ENCODE results near the gene WNK1. TPM values are rescaled to one million over a fixed set of nuclear protein-coding genes. Genes with fewer than 3 reads are reported as not detected.
"Not testable (repeated sequence)": the region's sequence is repeated elsewhere in the genome, so short reads cannot be mapped to it uniquely, and the experiment has no call there.

The WNK1 gene
- total RNA-seq, 2 experiments from 2014 or later = 112 to 134 TPM

- CTCF ChIA-PET; H3K4me3 Mint-ChIP-seq; DNase-seq; intact Hi-C loops (cut with micrococcal nuclease); H3K27me3 Mint-ChIP-seq (ENCODE audit: low read depth); H3K9me3 Mint-ChIP-seq; H3K4me1 Mint-ChIP-seq (ENCODE audit: low read depth); H3K27ac Mint-ChIP-seq: not testable (repeated sequence)
- H3K36me3 Mint-ChIP-seq (ENCODE audit: low read depth) = peaks cover 29% of the 10 kb centered on the region
These were observed 183.5 kb downstream of the WNK1 start for GRCh38 chr12:935891-936290.

- no peaks in the 10 kb centered on the region for H3K27me3 Mint-ChIP-seq (ENCODE audit: low read depth)
- peaks cover 30% of the 10 kb centered on the region for H3K36me3 Mint-ChIP-seq (ENCODE audit: low read depth)
- CTCF ChIA-PET = interaction anchor here (1.0 to 1.2 kb wide), 2 partner anchors 8 to 12 kb away, joined by 3 to 4 read pairs; partner anchors contain the start of gene RAD52
- H3K27ac Mint-ChIP-seq = no peak overlapping the region
- intact Hi-C loops (cut with micrococcal nuclease) = no loop called here
- no peak overlapping the region for H3K4me3 Mint-ChIP-seq
- H3K4me1 Mint-ChIP-seq (ENCODE audit: low read depth) = peaks cover 8% of the 10 kb centered on the region
- no peaks in the 10 kb centered on the region for H3K9me3 Mint-ChIP-seq
- no peak for DNase-seq
These were observed 184.3 kb downstream of the WNK1 start for GRCh38 chr12:936377-937345.

- peaks cover 12% of the 10 kb centered on the region for H3K4me1 Mint-ChIP-seq (ENCODE audit: low read depth)
- no peaks in the 10 kb centered on the region for H3K27me3 Mint-ChIP-seq (ENCODE audit: low read depth)
- no peak overlapping the region for H3K27ac Mint-ChIP-seq
- H3K9me3 Mint-ChIP-seq = no peaks in the 10 kb centered on the region
- no peak overlapping the region for H3K4me3 Mint-ChIP-seq
- no peak for DNase-seq
- intact Hi-C loops (cut with micrococcal nuclease) = no loop called here
- CTCF ChIA-PET = interaction anchor here (1.2 kb wide), 1 partner anchor 154 kb away, joined by 4 read pairs; no protein-coding TSS in a partner anchor
- peaks cover 30% of the 10 kb centered on the region for H3K36me3 Mint-ChIP-seq (ENCODE audit: low read depth)
These were observed 186.4 kb downstream of the WNK1 start for GRCh38 chr12:938810-939209.

DNA sequence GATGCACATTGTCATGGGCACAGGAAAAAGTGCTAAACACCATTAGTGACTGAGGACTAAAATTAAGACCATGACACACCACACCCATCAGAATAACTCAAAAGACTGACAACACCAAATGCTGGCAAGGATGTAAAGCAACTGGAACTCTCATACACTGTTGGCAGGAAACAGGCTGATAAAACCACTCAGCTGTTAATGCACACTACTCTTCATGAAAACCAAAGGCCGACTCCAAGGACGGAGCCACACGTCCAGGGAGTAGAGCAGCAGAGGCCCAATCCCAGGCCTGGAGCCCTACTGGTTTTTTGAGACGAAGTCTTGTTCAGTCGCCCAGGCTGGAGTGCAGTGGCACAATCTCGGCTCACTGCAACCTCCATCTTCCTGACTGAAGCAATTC, 190.7 kb downstream of the WNK1 start:
- H3K36me3 Mint-ChIP-seq (ENCODE audit: low read depth) = peaks cover 37% of the 10 kb centered on the region
- peaks cover 42% of the 10 kb centered on the region for H3K4me1 Mint-ChIP-seq (ENCODE audit: low read depth)
- CTCF ChIA-PET = no interaction called here
- H3K27me3 Mint-ChIP-seq (ENCODE audit: low read depth) = no peaks in the 10 kb centered on the region
- DNase-seq = no peak
- no peaks in the 10 kb centered on the region for H3K9me3 Mint-ChIP-seq
- no peak overlapping the region for H3K27ac Mint-ChIP-seq
- no peak overlapping the region for H3K4me3 Mint-ChIP-seq
- intact Hi-C loops (cut with micrococcal nuclease) = loop anchor here (10.0 kb wide), 1 partner anchor 488 kb away; the partner anchor contains the start of gene B4GALNT3

DNA sequence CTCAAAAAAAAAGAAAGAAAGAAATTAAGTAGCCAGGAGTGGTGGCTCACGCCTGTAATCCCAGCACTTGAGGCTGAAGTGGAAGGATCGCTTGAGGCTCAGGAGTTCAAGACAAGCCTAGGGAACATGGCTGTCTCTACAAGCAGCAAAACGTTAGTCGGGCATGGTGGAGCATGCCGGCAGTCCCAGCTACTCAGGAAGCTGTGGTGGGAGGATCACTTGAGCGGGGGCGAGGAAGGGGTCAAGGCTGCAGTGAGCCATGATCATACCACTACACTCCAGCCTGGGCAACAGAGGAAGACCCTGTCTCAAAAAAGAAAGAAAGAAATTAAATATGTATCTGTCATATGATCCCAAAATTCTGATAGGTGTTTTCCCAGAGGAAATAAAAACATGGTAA, 191.8 kb downstream of the WNK1 start:
- Mint-ChIP-seq H3K4me1 (ENCODE audit: low read depth) (peaks cover 46% of the 10 kb centered on the region), H3K4me3 (no peak overlapping the region), H3K27me3 (ENCODE audit: low read depth) (no peaks in the 10 kb centered on the region)

GRCh38 chr12:946212-946611, 193.8 kb downstream of the WNK1 start:
- H3K4me1 Mint-ChIP-seq (ENCODE audit: low read depth) = peaks cover 41% of the 10 kb centered on the region
- H3K27ac Mint-ChIP-seq = peak overlapping the region; percentile 38
- no peak overlapping the region for H3K4me3 Mint-ChIP-seq
- no peaks in the 10 kb centered on the region for H3K9me3 Mint-ChIP-seq
- intact Hi-C loops (cut with micrococcal nuclease) = loop anchor here (5.0 to 10.0 kb wide), 3 partner anchors 146 to 491 kb away; partner anchors contain the start of gene B4GALNT3
- CTCF ChIA-PET = interaction anchor here (0.8 to 1.9 kb wide), 5 partner anchors 129 to 637 kb away, joined by 3 to 5 read pairs (median 4); no protein-coding TSS in a partner anchor
- no peaks in the 10 kb centered on the region for H3K27me3 Mint-ChIP-seq (ENCODE audit: low read depth)
- peaks cover 17% of the 10 kb centered on the region for H3K36me3 Mint-ChIP-seq (ENCODE audit: low read depth)
- DNase-seq = no peak

More for the DNA sequence above, 191.8 kb downstream of the WNK1 start:
- intact Hi-C loops (cut with micrococcal nuclease) = loop anchor here (10.0 kb wide), 1 partner anchor 489 kb away; the partner anchor contains the start of gene B4GALNT3
- Mint-ChIP-seq H3K9me3 (no peaks in the 10 kb centered on the region), H3K36me3 (ENCODE audit: low read depth) (peaks cover 33% of the 10 kb centered on the region), H3K27ac (peak overlapping the region; percentile 44)
- DNase-seq = no peak
- CTCF ChIA-PET = no interaction called here

DNA sequence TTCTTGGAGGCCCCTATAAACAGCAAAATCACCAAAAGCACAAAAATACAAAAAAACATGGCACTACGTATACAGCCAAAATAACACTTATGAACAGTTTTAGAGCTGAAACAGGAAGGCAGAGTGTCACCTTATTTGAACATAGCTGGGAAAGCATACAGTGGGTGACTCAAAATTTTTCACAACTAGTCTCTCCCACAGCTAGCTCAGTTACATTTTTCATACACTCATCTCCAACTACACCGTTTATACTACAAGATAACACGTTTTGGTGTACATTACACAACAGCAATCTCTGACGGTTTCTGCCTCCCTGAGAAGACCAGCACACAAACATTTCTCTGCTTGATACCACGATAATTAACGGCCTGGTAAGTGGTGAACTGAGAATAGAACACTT, 194.3 kb downstream of the WNK1 start:
- intact Hi-C loops (cut with micrococcal nuclease) = loop anchor here (5.0 to 10.0 kb wide), 3 partner anchors 146 to 492 kb away; partner anchors contain the start of gene B4GALNT3
- Mint-ChIP-seq H3K36me3 (ENCODE audit: low read depth) (peaks cover 17% of the 10 kb centered on the region), H3K27ac (peak overlapping the region; percentile 38), H3K9me3 (no peaks in the 10 kb centered on the region), H3K27me3 (ENCODE audit: low read depth) (no peaks in the 10 kb centered on the region), H3K4me3 (peak overlapping the region; percentile 7), H3K4me1 (ENCODE audit: low read depth) (peaks cover 43% of the 10 kb centered on the region)
- CTCF ChIA-PET = interaction anchor here (0.7 to 1.9 kb wide), 6 partner anchors 78 to 637 kb away, joined by 3 to 5 read pairs (median 4); no protein-coding TSS in a partner anchor
- DNase-seq = no peak

DNA sequence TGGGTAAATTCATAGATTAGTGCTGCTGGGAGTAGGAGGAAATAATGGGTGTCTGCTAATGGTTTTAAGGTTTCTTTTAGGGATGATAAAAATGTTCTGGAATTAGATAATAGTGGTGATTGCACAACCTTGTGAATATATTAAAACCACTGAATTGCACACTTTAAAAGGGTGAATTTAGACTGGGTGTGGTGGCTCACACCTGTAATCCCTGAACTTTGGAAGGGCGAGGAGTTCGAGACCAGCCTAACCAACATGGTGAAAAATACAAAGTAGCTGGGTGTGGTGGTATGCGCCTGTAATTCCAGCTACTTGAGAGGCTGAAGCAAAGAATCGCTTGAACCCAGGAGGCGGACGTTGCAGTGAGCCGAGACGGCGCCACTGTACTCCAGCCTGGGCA, 195.9 kb downstream of the WNK1 start:
- no peaks in the 10 kb centered on the region for H3K9me3 Mint-ChIP-seq

DNA sequence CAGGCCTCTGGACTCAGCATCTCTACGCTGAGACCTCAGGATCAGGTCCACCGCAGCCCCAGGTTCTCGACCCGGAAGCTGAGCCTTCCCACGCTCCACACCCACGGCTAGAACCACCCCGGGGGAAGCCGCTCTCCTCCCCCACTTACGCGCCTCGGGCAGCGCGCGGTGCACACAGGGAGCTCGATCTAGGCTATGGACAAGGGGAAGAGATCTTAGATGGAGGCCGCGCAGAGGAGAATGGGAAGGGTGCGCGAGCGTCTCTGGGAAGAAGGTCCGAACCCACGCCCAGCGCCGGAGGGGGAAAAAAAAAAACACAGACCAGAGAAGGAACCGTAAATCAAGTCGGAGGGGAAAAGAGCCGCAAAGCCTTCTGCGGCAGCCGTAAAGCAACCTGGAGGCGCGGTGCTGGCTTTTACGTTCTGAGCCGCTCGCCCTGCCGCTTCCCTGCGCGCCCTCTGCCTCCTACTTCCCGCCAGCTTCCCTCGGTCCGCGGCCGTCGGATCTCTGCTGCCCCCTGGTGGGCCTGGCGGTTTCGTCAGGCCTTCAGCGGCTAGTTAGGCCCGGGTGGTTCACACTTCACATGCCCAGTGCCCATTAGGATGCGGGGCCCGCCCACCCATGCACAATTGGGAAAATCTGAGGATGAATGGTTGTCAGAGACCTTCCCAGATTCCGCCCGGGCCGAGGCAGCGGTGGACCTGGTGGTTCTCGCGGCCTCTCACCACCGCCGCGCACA, 197.2 kb downstream of the WNK1 start, which contains the start of gene RAD52:
RAD52 (minus strand) TSS at position 242 of the 739 bp plus-strand sequence. CDS start 16,636 bp downstream, outside the sequence.
- H3K9me3 Mint-ChIP-seq = no peaks in the 10 kb centered on the region
- H3K27ac Mint-ChIP-seq = peak within 1 kb of the TSS; percentile 96
- intact Hi-C loops (cut with micrococcal nuclease) = loop anchor here (1.0 to 10.0 kb wide), 15 partner anchors 42 to 643 kb away; partner anchors contain the start of genes B4GALNT3, ERC1 and WNK1
- peaks cover 34% of the 10 kb centered on the region for H3K4me1 Mint-ChIP-seq (ENCODE audit: low read depth)
- peaks cover 10% of the 10 kb centered on the region for H3K36me3 Mint-ChIP-seq (ENCODE audit: low read depth)
- H3K4me3 Mint-ChIP-seq = peak within 1 kb of the TSS; percentile 93
- CTCF ChIA-PET = interaction anchor here (0.5 to 3.8 kb wide), 26 partner anchors 13 to 656 kb away, joined by 3 to 17 read pairs (median 4); partner anchors contain the start of gene ERC1
- H3K27me3 Mint-ChIP-seq (ENCODE audit: low read depth) = no peaks in the 10 kb centered on the region
- DNase-seq = peak; percentile 98

More for the DNA sequence above, 195.9 kb downstream of the WNK1 start:
- intact Hi-C loops (cut with micrococcal nuclease) = loop anchor here (2.0 to 10.0 kb wide), 5 partner anchors 43 to 493 kb away; partner anchors contain the start of gene B4GALNT3
- Mint-ChIP-seq H3K27ac (peak overlapping the region; percentile 96), H3K36me3 (ENCODE audit: low read depth) (peaks cover 15% of the 10 kb centered on the region), H3K4me3 (peak overlapping the region; percentile 93), H3K4me1 (ENCODE audit: low read depth) (peaks cover 43% of the 10 kb centered on the region), H3K27me3 (ENCODE audit: low read depth) (no peaks in the 10 kb centered on the region)
- DNase-seq = no peak
- CTCF ChIA-PET = interaction anchor here (3.8 kb wide), 1 partner anchor 131 kb away, joined by 17 read pairs; no protein-coding TSS in a partner anchor

GRCh38 chr12:951176-951575, 198.8 kb downstream of the WNK1 start:
- no peak overlapping the region for H3K27ac Mint-ChIP-seq
- peaks cover 10% of the 10 kb centered on the region for H3K36me3 Mint-ChIP-seq (ENCODE audit: low read depth)
- no peaks in the 10 kb centered on the region for H3K27me3 Mint-ChIP-seq (ENCODE audit: low read depth)
- CTCF ChIA-PET = interaction anchor here (0.7 to 3.8 kb wide), 5 partner anchors 134 to 632 kb away, joined by 3 to 17 read pairs (median 3); no protein-coding TSS in a partner anchor
- H3K9me3 Mint-ChIP-seq = no peaks in the 10 kb centered on the region
- no peak for DNase-seq
- intact Hi-C loops (cut with micrococcal nuclease) = no loop called here
- H3K4me3 Mint-ChIP-seq = no peak overlapping the region
- peaks cover 27% of the 10 kb centered on the region for H3K4me1 Mint-ChIP-seq (ENCODE audit: low read depth)

GRCh38 chr12:953776-954175, 201.4 kb downstream of the WNK1 start:
- H3K4me1 Mint-ChIP-seq (ENCODE audit: low read depth) = peaks cover 8% of the 10 kb centered on the region
- CTCF ChIA-PET = no interaction called here
- no peak overlapping the region for H3K4me3 Mint-ChIP-seq
- no peaks in the 10 kb centered on the region for H3K27me3 Mint-ChIP-seq (ENCODE audit: low read depth)
- no peak overlapping the region for H3K27ac Mint-ChIP-seq
- DNase-seq = no peak
- no peaks in the 10 kb centered on the region for H3K9me3 Mint-ChIP-seq
- no peaks in the 10 kb centered on the region for H3K36me3 Mint-ChIP-seq (ENCODE audit: low read depth)
- intact Hi-C loops (cut with micrococcal nuclease) = no loop called here
